Measurements from ENCODE around the gene AHNAK2.
"Not testable (repeated sequence)": the region's sequence is repeated elsewhere in the genome, so short reads cannot be mapped to it uniquely, and the experiment has no call there.

AHNAK2 gene

DNA sequence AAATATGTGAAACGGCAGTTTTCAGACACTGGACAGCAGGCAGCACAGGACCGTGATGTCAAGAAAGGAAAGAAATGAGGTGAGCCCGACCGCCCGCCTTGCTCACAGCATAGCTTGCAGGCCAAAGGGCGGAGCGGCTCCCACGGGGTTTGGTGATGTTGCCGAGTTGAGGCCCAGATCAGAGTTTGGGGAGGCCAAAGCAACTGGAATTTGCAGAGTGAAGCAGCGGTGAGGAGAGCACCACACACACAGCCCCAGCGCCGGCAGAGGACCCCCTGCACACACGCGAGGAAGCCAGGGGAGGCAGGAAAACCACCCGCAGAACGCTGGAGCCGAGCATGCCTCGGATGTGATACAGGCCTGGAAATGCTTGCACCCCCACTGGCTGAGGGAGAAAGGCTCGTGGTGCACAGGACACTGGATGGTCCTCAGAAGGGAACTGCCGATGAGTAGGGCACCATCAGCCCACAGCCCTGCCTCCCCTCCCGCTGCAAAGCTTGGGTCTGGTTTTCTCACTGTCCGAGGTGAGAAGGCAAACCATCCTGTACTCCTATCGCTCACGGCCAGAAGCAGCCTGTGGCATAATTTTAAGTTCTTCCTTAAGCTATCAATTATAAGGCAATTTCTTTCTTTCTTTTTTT, 79.2 kb downstream of the AHNAK2 start:
- DNase-seq (ENCODE audit: low read depth in 2 of 2): no peak

DNA sequence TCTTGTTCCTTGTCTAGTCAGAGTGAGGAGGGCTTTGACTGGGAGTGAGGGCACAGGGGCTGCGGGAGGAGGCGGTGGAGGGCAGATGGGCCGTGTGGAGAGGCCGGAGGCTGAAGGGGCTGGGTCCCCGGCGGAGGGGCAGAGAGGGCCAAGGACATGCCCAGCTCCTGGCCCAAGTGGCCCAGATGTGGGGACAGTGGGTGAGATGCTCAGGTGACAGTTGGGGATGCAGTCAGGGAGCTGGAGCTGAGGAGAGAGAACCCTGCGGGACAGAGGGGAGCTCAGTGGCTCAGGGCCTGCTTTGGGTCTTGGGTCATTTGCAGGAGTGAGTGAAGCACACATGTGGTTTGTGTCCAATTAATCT, 80.0 kb downstream of the AHNAK2 start:
- DNase-seq (ENCODE audit: low read depth in 2 of 2): no peak

DNA sequence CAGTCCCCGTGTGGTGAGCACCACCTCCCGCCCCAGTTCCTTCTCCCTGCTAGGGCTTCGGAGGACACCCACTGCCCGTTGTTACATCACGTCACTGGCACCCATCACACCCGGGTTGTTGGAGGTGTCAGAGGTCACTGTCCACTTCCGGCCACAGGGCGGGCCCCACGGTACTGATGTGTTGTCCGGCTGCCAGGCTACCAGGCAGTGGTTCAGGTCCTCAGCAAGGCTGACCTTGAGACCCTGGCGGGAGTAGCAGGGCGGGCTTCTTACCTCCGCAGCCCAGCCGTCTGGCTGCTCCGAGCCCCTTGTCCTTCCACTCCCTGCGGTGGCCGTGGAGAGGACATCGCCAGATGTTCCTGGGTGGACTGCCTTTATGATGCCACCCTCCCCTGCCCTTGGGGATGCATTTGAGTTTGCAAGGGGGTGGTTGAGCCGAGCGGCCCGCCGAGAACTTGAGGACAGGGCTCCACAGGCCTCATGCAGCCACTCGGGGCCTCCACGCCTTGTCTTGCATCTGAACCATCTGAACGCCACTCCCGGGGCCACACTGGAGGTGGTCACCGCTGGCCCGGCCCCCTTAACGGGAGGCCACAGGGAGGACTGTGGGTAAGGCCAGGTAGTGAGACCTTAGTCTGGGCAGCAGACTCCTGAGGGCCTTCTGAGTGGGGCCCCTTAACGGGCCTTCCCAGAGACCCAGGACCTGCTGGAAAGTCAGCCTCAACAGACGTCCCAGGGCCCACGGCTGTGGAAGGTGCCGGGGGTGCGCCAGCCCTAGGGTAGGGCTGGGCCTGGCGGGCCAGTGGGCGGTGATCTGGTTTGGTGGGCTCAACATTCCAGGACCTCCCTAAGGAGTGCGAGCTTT, 80.6 kb downstream of the AHNAK2 start:
- no peak for DNase-seq (ENCODE audit: low read depth in 2 of 2)

DNA sequence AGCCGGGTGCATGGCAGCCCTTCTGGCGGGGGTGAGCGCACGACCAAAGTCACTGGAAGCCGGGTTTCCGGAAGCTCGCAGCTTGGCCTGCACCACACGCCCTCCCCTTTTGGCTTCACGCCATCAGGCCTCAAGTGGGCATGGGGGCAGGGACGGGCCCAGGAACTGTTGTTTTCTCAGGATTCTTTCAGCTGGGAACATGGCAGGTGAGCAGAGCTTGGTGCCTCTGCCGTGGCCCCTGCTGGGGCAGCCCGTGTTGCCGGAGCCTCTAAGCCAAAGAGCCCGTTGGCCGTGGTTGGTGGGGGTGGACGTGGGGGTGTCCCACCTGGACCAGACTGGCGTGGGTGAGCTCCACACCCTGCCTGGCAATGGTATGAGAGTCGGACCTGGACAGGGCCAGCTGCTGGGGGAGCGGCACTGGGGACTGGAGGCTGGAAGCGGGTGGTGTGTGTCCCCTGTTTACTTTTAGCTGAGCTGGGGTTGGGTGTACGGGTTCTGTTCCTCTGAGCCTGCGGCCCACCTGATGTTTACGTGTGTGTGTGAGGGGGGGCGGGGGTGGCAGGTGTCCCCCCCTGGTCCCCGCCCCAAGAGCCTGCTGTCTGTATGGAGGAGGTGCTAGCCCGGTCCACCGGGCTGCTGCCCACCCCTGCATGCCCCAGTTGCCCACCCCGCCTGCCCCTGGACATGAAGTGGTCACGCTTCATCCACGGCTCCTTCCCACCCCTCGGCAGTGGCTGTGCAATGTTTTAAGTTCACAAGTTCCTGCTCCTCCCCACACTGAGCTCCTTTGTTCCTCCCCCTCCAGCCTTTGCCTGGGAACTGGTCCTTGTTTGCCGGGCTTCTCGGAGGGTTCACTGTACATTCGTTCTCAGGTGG, 82.2 kb downstream of the AHNAK2 start:
- DNase-seq (ENCODE audit: low read depth in 2 of 2): no peak

DNA sequence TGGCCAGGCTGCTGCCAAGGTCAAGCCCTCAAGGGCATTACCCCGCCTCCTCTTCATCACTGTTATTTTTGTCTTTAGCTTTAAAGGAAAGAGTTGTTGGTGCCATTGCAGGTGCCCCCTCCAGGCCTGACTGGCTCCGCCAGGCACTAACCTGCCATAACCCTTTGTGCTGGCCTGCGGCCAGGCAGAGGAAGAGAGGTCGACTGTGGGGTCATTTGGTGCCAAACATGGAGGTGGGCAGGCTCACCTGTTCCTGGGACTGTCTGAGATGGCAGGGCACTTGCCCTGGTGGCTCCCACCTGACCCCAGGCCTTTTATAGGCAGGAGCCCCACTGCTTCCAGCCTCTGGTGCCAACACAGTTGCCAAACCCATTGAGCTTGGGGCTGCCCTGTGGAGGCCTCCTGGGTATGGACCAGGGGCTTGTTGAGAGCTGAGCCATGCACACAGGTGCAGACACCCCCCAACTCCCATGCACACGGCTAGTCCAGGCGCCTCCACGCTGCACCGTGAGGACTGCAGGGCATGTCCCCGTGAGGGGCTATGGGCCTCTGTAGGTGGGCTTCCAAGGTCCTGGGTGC, 82.9 kb downstream of the AHNAK2 start:
- DNase-seq (ENCODE audit: low read depth in 2 of 2): no peak

DNA sequence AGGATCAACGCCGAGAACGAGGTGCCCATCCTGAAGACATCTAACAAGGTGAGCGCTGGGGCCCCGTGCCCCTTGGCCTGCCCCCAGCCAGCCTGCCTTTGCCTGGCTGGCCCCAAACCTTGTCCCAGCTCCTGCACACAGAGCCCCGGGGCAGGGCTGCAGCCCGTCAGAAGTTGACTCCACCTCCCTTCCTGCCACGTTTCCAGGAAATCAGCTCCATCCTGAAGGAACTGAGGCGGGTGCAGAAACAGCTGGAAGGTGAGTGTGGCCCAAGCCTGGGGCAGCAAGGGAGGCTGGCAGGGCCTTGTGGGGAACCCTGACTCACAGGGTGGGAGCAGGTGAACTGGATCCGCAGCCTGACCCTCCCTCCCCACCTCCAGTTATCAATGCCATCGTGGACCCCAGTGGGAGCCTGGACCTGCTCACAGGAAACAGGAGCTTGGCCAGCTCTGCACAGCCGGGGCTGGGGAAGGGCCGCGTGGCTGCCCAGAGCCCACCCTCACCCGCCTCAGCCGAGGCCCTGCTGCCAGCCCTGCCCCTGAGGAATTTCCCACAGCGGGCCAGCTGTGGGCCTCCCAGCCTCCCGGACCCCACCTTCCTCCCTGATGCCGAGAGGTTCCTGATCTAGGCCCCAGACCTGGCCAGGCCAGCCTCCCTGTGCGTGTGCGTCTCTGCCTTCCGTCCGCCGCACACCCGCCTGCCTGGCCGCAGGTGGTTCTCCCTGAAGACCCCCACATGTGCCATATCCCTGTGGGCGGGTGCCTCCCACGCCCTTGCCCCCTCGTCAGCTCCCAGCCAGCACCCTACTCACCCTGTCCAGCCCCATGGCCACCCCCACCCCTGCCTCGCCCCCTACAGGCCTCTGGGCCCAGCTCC, 83.6 kb downstream of the AHNAK2 start:
- DNase-seq (ENCODE audit: low read depth in 2 of 2): no peak

DNA sequence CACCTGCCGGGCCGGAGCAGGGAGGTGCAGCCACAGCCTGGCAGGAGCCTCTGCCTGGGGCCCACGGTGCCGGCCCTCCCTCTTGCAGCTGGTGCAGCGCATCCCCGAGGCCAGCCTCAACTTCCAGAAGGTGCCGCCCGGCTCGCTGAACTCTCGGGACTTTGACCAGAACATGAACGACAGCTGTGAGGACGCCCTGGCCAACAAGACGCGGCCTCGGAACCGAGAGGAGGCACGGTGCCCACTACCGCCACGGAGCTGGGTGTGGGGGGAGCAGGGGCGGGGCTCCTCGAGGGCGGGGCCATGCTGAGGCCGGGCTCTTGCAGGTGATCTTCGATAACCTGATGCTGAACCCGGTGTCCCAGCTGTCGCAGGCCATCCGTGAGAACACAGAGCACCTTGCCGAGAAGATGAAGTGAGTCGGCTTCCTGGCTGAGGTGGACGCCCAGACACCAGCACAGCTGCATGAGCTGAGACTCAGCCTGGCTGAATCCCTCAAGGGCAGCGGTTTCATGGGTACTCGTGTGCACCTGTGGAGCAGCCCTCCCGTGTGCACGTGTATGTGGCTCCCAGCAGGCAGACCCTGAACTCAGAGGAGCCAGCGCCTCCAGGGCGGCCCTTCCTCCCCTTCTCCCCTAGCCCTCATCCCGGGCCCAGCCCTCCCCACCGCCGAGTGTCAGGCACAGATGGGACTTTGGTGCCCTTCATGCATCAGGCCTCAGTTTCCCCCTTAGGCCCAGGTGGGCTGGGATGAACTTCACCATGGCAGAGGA, 84.6 kb downstream of the AHNAK2 start:
- DNase-seq (ENCODE audit: low read depth in 2 of 2): no peak

DNA sequence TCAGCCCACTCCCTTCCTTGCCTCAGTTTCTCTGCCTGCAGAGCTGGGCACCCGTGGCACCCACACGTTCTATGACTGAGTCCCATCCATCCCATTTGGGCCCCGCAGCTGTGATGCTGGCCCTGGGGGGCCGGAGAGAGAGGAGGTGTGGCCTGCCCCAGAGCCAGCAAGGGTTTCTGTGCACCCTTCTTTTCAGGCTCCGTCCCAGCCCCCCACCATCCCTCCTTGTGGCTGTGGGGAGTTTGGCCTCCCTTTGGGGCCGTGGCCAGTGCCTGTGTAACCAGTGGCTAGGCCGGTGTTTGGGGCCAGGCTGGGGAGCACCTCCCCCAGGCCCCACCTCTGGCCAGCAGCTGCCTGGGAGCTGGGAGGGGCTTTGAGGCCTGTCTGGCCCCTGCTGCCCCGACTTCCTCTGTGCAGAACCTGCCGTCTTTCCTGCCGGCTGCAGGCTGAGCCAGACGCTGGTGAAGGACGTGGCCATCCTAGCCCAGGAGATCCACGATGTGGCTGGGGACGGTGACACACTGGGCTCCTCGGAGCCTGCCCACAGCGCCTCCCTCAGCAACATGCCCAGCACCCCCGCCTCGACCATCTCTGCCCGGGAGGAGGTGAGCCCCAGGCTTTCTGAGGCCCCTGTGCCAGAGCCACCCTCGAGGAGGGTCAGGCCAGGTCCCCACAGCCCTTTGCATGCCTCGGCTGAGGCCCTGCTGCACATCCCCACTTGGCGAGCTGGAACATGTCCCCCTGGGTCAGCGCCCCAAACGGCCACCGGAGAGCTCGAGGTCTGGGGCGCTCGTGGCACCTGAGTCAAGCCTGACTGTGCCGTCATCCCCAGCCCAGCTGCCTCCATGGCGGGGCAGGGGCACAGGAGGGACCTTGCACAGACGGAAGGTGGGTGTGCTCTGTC, 85.4 kb downstream of the AHNAK2 start:
- DNase-seq (ENCODE audit: low read depth in 2 of 2): no peak

DNA sequence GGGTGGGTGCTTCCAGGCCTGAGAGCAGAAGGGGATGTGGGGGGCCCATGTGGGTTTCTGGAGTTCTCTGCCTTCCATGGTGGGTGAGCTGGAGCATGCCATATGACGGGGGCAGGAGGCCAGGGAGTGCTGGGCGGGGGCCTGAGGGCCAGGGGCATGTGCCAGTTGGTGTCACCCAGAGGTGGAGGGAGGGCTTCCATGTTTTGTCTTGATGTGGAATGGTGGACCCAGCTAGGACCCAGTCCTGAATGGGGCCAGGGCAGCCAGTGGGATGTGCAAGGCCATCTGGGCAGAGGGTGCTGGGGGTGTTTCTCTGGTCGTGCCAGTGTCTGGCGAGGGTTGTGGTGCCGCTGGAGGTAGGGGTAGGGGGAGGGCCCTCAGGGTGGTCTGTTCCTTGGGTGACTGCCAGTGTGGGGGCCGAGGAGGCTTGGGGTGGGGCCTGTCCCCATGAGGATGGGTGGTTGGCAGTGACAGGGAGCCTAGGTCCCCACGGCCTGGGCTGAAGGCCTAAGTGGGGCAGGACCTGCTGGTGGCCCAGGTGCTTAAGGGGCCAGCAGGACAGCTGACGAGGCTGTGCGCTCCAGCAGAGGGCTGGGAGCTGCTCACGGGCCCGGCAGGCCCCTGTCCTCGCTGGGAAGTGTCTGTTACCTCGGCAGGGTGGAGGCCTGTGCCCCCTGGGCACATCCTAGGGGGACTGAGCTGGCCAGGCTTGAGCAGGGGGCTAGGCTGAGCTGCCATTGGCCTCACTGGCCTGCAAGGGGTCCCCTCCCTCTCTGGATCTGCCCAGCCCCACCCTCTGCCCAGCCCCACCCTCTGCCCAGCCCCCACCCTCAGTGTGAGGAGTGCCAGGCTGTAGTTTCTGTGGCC, 86.3 kb downstream of the AHNAK2 start:
- no peak for DNase-seq (ENCODE audit: low read depth in 2 of 2)

DNA sequence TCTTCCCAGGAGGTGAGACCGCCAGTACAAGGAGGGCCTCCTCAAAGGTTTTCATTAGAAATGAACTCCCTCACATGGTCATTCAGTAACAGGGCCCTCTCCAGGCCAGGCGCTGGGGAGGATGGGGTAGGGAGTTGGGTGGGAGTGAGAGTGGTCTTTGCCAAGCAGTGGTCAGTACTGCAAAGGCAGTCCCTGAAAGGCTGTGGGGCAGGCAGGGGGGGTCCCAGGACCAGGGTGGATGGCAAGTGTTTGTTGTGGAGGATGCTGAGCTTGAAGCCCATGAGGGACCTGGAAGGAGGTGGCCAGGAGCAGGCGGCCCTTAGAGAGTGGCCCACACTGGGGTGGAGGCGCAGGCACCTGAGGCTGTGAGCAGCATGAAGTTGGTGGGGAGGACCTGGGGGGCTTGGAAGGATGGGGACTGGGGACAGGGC, 87.0 kb downstream of the AHNAK2 start:
- no peak for DNase-seq (ENCODE audit: low read depth in 2 of 2)

DNA sequence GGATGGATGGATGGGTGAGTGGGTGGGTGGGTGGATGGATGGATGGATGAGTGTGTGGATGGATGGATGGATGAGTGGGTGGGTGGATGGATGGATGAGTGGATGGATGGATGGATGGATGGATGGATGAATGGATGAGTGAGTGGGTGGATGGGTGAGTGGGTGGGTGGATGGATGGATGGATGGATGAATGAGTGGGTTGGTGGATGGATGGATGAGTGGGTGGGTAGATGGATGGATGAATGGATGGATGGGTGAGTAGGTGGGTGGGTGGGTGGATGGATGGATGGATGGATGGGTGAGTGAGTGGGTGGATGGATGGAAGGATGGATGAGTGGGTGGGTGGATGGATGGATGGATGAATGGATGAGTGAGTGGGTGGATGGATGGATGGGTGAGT, 87.9 kb downstream of the AHNAK2 start:
- not testable (repeated sequence) for DNase-seq (ENCODE audit: low read depth in 2 of 2)

DNA sequence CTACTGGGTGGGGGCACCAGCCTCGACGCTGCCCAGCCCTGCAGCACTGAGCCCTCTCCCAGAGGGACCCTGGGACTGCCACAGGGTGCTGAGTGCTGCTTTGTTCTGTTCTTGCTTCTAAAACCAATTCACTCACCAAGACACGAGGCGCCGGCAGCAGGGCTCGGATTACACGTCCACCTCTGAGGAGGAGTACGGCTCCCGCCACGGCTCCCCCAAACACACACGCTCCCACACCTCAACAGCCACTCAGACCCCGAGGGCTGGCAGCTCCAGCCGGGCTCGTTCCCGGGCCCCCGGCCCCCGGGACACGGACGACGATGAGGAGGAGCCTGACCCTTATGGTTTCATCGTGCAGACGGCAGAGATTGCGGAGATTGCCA, 88.8 kb downstream of the AHNAK2 start:
- no peak for DNase-seq (ENCODE audit: low read depth in 2 of 2)

DNA sequence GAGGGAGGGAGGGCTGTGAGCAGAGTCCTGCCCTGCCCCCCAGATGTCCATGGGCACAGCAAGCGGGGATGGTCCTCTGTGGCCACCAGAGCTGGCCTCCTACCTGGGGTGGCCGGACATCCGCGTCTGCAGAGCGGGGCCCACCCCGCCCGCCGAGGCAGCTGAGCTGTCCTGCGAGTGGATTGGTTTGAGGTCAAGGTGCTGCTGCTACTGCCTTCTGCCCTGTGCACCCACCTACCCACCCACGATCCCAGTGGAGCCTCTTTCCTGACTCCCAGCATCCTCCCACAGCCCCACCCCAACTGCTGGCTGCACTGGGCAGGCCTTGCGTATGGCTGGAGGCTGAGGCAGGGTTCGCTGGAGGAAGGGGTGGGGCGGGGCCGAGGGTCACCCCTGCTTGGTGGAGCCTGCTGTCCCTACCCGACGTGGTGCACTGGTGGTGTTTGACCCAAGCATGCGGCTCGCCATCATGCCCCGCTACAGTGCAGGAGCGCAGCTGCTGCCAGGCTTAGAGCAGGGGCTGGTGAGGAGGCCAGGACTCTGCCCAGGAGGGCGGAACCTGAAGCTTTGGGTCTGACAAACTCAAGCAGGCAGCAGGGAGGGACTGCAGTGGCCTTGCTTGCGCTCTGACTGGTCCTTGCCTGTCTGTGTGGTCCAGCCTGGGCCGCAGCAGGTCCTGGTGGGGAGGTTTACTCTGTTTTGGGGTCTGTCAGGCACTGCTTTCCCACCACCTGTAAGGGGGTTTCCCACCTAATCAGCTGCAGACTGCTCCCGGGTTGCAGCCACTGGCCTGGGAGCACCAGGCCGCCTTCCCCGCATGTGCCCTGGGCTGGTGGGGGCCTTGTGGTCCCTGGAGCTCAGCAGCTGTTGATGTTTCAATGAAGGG, 89.4 kb downstream of the AHNAK2 start:
- DNase-seq (ENCODE audit: low read depth in 2 of 2): no peak

DNA sequence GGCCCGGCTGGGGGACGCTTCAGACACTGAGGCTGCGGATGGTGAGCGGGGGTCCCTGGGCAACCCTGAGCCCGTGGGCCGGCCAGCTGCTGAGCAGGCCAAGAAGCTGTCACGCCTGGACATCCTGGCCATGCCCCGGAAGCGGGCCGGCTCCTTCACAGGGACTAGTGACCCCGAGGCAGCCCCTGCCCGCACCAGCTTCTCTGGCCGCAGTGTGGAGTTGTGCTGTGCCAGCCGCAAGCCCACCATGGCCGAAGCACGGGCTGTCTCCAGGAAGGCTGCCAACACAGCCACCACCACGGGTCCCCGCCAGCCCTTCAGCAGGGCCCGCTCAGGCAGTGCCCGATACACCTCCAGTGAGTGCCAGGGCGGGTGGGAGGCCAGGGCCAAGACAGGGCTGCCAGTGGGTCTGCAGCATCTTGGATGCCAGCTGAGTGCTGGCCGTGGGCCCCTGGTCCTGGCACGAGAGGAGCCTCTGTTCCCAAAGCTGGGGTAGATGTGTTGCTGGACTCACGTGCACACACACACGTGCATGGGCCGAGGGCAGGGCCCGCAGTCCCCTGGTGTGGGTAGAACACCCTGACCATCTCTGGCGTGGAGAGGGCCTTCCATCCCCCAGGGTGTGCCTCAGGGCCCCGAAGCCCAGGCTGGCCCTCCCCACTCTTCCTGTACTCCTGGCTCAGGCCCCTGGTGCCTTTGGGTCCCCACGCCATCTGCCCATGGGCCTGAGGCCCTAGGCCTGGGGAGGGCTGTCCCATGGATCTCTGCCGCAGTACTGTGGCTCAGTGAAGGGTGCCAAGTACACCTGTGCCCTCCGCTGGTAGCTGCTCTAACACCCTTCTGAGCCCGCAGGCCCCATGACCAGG, 90.3 kb downstream of the AHNAK2 start:
- no peak for DNase-seq (ENCODE audit: low read depth in 2 of 2)
